PC-3 (cell line): ENCODE data around the gene CRTAC1.

Experiments used
- EZH2phosphoT487 ChIP-seq: fragments of 300-600 bp; sonication (generic); IDR thresholded peaks from 2 replicates; pipeline ENCODE4 v1.6.1; 2018; ENCODE audit warnings: mild to moderate bottlenecking, antibody characterized with exemption, low read length, borderline replicate concordance
- TF ChIP-seq, protein P1 (sequence below): fragments of 300-600 bp; sonication (generic); conservative IDR thresholded peaks from 2 replicates; pipeline ENCODE4 v1.5.1; 2017; ENCODE audit warnings: antibody characterized with exemption, low read depth, mild to moderate bottlenecking, low read length

DNA sequence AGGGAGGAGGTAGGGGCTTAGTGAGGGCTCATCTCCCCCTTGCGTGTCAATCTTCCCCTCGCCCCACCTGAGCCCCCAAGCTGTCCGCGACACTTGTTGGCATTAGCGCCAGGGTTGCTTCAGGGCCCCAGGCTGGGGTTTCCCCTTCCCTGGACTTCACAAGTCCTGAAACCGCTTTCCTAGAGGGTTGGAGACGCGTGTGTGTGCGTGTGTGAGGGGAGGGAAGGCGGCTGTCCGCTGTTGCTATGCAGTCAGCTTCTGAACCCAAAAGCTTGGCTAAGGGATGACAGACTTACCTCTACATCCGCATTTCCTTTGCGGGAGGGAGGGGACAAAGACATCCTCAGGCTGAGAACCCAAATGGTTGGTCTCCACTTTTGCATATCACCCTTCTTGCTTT lies 180.0 kb downstream of the CRTAC1 start:
- TF ChIP-seq, protein P1, sequence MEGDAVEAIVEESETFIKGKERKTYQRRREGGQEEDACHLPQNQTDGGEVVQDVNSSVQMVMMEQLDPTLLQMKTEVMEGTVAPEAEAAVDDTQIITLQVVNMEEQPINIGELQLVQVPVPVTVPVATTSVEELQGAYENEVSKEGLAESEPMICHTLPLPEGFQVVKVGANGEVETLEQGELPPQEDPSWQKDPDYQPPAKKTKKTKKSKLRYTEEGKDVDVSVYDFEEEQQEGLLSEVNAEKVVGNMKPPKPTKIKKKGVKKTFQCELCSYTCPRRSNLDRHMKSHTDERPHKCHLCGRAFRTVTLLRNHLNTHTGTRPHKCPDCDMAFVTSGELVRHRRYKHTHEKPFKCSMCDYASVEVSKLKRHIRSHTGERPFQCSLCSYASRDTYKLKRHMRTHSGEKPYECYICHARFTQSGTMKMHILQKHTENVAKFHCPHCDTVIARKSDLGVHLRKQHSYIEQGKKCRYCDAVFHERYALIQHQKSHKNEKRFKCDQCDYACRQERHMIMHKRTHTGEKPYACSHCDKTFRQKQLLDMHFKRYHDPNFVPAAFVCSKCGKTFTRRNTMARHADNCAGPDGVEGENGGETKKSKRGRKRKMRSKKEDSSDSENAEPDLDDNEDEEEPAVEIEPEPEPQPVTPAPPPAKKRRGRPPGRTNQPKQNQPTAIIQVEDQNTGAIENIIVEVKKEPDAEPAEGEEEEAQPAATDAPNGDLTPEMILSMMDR, result no peak
- TF ChIP-seq EZH2phosphoT487, result no peak
